ENCODE measurements around the gene FXYD6.
A peak's percentile ranks its signal among the peaks of the same experiment; 100 is the strongest.

Gene FXYD6

DNA sequence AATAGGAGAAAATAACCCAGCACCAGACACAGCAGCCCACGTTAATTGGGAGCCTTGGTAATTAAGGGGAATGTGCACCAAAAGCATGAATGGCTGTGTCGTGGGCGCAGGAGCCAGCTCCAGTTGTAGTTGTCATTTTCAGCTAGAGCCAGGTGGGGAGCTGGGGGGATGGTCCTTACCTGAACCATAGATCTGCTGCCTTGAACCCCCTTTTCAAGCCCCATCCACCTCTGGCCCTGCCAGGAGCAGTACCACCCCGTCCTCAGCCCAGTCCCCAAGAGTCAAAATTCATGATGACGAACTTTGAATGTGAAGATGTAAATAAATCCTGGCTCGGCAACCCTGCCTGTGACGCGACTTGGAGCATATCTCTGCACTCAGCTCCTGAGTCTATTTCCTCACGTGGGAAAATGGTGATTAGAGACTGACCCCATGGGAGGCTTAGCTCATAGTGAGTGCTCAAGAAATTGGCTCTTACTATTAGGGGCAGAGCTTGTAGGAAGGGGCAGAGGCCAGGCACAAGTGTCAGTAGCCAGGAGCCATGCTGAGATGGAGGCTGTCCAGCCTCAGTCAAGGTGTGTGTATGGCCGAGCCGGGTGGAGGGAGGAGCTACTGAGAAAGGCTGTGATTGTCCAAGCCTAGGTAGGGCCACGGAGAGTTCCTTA is 794 bp upstream of the FXYD6 start:
- H3K27ac ChIP-seq: peak overlapping the region; percentile 91
- TF ChIP-seq, protein P1, sequence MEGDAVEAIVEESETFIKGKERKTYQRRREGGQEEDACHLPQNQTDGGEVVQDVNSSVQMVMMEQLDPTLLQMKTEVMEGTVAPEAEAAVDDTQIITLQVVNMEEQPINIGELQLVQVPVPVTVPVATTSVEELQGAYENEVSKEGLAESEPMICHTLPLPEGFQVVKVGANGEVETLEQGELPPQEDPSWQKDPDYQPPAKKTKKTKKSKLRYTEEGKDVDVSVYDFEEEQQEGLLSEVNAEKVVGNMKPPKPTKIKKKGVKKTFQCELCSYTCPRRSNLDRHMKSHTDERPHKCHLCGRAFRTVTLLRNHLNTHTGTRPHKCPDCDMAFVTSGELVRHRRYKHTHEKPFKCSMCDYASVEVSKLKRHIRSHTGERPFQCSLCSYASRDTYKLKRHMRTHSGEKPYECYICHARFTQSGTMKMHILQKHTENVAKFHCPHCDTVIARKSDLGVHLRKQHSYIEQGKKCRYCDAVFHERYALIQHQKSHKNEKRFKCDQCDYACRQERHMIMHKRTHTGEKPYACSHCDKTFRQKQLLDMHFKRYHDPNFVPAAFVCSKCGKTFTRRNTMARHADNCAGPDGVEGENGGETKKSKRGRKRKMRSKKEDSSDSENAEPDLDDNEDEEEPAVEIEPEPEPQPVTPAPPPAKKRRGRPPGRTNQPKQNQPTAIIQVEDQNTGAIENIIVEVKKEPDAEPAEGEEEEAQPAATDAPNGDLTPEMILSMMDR (IDR thresholded peaks at IDR 0.05; ENCODE audit: low read depth, low read length): no peak
- no peaks in the 10 kb centered on the region for H3K36me3 ChIP-seq
- H3K4me3 ChIP-seq (ENCODE audit: low read depth, low read length): peak overlapping the region; percentile 79
- peak; percentile 64 for DNase-seq
- no peaks in the 10 kb centered on the region for H3K9me3 ChIP-seq (ENCODE audit: severe bottlenecking)
- H3K27me3 ChIP-seq (ENCODE audit: insufficient read depth, low read depth, severe bottlenecking): no peaks in the 10 kb centered on the region

DNA sequence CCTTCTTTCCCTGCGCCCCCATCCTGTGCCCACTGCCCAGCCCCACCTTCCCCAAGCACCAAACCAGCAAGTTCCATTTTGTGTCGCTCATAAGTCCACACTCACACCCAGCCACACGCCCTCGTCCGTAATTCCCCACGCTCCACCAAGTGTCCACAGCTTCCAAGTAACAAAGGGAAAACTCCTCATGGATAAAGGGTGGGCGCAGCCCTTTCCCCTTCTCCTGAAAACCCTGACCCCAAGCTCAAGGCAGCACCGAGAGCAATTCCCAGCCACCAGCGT is 458 bp downstream of the FXYD6 start:
- no peaks in the 10 kb centered on the region for H3K27me3 ChIP-seq (ENCODE audit: insufficient read depth, low read depth, severe bottlenecking)

DNA sequence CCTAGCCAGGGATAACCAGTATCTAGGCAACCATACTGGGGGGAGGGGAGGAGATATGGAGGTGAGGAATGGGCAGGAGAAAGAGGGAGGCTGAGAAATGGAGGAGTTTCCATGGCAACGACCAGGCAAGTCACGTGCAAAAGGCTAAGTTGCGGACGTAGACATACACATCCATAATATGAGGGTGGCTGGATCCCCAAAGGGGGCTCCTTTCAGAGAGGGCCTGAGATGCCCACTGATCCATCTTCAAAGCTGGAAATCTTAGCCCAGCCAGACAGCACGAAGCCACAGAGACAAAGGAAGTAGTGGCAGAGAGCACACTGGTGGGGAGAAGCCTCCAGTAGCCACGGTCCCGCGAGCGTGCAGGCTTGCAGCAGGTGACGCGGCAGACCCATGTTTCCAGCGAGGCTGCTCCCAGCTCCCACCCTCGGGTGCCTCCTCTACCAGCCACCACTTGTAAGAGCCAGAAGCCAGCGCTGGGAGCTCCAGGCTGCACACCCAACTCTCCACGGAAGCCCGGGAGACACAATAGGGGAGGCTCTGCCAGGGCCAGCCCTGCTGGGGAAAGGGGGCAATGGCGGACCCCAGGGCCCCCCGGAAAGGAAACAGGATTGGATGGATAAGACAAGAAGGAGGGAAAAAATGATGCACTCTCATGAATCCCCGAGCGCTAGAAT is 938 bp downstream of the FXYD6 start:
- TF ChIP-seq, protein P1 (IDR thresholded peaks at IDR 0.05; ENCODE audit: low read depth, low read length): no peak
- H3K36me3 ChIP-seq: no peaks in the 10 kb centered on the region
- DNase-seq: peak; percentile 20
- peak overlapping the region; percentile 91 for H3K27ac ChIP-seq
- no peaks in the 10 kb centered on the region for H3K27me3 ChIP-seq (ENCODE audit: insufficient read depth, low read depth, severe bottlenecking)
- no peaks in the 10 kb centered on the region for H3K9me3 ChIP-seq (ENCODE audit: severe bottlenecking)
- peak overlapping the region; percentile 79 for H3K4me3 ChIP-seq (ENCODE audit: low read depth, low read length)

More for the DNA sequence above, 458 bp downstream of the FXYD6 start:
- no peaks in the 10 kb centered on the region for H3K9me3 ChIP-seq (ENCODE audit: severe bottlenecking)
- peak overlapping the region; percentile 91 for H3K27ac ChIP-seq
- no peaks in the 10 kb centered on the region for H3K36me3 ChIP-seq
- H3K4me3 ChIP-seq (ENCODE audit: low read depth, low read length): peak overlapping the region; percentile 79
- no peak for DNase-seq
- TF ChIP-seq, protein P1 (IDR thresholded peaks at IDR 0.05; ENCODE audit: low read depth, low read length): no peak

DNA sequence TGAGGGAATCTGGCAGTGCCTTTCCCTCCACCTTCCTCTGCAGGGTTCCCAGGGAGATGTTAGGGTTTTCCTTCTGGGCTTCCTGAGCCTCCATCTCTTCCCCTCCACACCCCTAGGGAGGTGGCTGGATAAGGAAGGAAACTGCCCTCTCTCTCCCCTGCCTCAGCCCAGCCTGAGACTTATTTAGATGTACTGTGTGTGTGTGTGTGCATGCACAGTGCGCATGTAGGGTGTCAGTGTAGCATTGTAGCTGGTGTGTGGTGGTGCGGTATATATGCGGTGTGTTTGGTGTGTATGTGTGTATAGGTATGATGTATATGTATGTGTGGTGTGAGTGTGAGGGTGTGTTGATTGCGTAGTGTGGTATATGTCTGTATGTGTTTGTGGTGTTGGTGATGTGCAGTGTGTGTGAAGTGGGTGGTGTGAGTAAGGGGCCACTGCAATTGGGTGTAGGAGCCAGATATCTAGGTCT is 1.5 kb downstream of the FXYD6 start:
- Histone ChIP-seq H3K9me3 (ENCODE audit: severe bottlenecking) (no peaks in the 10 kb centered on the region), H3K4me3 (ENCODE audit: low read depth, low read length) (no peak overlapping the region), H3K36me3 (no peaks in the 10 kb centered on the region), H3K27ac (no peak overlapping the region), H3K27me3 (ENCODE audit: insufficient read depth, low read depth, severe bottlenecking) (no peaks in the 10 kb centered on the region)
- TF ChIP-seq, protein P1 (IDR thresholded peaks at IDR 0.05; ENCODE audit: low read depth, low read length): no peak
- no peak for DNase-seq

DNA sequence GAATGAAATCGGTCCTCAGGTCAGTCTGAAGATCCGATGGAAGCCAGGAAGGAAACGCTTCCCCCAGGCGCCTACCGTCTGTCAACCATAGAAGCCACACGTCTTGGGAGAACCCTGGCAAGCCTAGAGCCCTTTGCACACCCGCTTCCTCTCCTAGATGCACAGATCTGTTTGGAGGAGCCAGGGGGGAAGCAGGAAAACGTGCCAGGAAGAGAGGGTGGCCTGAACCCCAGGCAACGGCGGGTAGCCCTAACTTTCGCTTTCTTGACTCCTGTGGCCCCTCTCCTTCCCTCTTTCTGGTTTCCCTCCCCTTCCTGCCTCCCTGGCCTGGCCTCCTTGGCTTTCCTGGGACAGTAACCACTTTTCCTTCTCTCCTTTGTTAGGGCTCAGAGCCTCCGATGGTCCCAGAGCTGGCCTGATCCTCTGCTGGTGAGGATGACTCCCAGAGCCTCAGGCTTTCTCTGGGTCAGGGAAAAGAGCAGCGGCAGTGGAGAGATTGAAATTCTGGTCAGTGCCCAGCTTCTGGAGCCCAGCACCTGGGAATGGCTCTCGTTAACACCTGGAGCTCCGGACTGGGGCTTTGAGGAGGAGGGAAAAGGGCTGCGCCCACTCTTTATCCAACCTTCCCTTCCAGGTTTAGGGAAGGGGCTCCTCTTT is 2.1 kb downstream of the FXYD6 start:
- no peak overlapping the region for H3K27ac ChIP-seq
- DNase-seq: no peak
- no peaks in the 10 kb centered on the region for H3K9me3 ChIP-seq (ENCODE audit: severe bottlenecking)
- TF ChIP-seq, protein P1 (IDR thresholded peaks at IDR 0.05; ENCODE audit: low read depth, low read length): no peak
- no peaks in the 10 kb centered on the region for H3K36me3 ChIP-seq
- no peaks in the 10 kb centered on the region for H3K27me3 ChIP-seq (ENCODE audit: insufficient read depth, low read depth, severe bottlenecking)
- H3K4me3 ChIP-seq (ENCODE audit: low read depth, low read length): no peak overlapping the region

All from WERI-Rb-1 (cell line).